ENCODE results near the gene OR52H1.

The OR52H1 gene

GRCh38 chr11:5531053-5531831 lies 17.1 kb downstream of the OR52H1 start:
- DNase-seq (ENCODE audit: low read depth in 2 of 2), result no peak

- DNase-seq (ENCODE audit: low read depth in 2 of 2), result no peak
These were observed 19.8 kb downstream of the OR52H1 start for GRCh38 chr11:5528495-5528894.

DNA sequence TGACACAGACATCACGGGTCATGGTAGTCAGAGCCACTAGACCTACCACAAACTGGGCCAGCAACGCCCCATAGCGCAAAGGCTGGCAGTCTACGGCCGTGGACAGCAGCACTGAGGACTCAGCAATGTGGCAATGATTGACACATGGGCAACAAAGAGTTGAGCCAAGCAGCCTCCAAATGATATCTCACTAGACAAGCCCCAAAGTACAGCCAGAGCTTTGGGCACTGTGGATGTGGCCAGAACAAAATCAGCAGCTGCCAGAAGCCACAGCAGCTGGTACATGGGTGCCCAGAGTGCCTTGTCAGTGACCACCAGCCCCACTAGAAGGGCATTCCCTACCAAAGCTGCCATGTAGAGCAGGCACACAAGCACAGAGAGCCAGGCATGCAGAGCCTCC lies 20.6 kb downstream of the OR52H1 start:
- no peak for DNase-seq (ENCODE audit: low read depth in 2 of 2)

GRCh38 chr11:5524756-5525155 lies 23.6 kb downstream of the OR52H1 start:
- no peak for DNase-seq (ENCODE audit: low read depth in 2 of 2)

DNA sequence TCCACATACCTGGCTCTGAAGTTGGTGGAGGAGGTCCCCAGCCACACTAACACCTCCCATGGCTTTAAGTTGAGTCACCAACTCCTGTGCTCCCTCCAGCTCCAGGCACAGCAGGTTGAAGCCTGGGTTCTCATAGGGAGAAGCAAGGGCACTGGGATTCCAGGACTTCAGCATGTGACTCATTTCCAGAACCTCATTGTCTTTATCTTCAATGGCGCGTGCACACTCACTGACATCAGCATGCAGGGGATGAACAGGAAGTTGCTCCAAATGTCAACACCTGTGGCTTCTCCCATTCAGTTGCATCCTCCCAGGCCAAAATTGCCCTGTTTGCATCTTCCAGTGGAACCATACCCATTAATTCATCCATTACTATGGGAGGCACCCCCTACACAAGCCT lies 26.0 kb downstream of the OR52H1 start:
- DNase-seq (ENCODE audit: low read depth in 2 of 2), result no peak

DNA sequence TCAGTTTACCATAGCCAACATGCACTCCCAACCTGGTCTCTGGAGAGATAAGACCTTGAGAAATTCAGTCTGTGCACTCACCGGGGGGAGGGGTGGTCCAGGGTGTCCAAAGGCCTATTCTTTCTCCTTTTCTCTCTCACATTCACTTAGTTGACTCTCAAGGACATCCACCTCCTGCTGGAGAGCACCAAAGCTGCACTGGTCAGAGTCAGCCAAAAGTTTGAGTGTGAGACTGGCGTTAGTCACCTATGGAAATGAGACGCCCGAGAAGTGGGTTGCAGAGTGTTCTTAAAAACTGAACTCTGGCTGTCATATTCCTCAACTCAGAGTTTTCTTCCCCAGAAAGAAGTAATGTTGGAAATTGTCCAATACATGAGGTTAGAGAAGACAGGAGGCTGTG lies 26.8 kb downstream of the OR52H1 start:
- no peak for DNase-seq (ENCODE audit: low read depth in 2 of 2)

DNA sequence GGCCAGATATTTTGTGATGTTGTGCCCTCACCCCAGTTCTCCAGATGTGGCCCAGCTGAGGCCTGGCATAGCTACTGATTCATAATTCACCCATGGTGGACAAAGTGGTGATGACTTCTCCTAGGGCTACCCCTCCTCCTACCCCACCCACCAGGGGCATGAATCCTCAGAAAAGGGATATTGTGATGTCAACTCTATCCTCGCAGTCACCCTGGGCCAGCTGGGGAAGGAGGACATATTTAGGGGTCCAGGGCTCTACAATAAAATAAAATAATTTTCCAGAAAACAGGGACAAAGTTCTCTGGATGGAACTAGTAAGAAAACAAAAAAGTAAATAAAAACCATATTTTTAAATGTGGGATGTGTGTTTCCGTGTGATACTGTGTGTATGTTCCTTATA lies 31.7 kb downstream of the OR52H1 start, which contains the start of gene UBQLNL:
Gene UBQLNL (minus strand): TSS at position 101 of the 400 bp plus-strand sequence. CDS start 258 bp downstream, outside the sequence.
- no peak for DNase-seq (ENCODE audit: low read depth in 2 of 2)

GRCh38 chr11:5514841-5515240 lies 33.5 kb downstream of the OR52H1 start:
- DNase-seq (ENCODE audit: low read depth in 2 of 2), result no peak

GRCh38 chr11:5509803-5510202 lies 38.5 kb downstream of the OR52H1 start, which contains the start of gene UBQLN3:
TSS of gene UBQLN3 (minus strand) at chr11:5509957. CDS start at chr11:5509558, 399 bp downstream.
- DNase-seq (ENCODE audit: low read depth in 2 of 2), result no peak

- no peak for DNase-seq (ENCODE audit: low read depth in 2 of 2)
These were observed 39.7 kb downstream of the OR52H1 start for GRCh38 chr11:5508605-5509004.

DNA sequence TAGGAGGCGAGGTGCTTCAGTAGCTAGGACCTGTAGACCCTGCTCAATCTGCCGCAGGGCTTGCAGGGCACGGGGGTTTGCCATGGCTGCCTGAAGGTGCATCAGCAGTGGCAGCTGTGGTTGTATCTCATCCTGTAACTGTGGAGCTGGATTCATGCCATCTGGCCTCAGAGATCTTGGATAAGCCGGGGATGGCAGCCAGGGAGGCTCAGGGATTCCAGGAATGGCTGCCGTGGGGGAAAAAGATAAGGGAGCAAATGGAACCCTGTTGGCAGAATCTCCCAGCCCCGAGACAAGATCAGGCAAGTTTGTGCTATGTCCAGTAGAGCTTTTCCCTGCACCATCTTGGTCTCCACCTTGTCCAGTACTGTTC lies 40.4 kb downstream of the OR52H1 start:
- DNase-seq (ENCODE audit: low read depth in 2 of 2), result no peak

DNA sequence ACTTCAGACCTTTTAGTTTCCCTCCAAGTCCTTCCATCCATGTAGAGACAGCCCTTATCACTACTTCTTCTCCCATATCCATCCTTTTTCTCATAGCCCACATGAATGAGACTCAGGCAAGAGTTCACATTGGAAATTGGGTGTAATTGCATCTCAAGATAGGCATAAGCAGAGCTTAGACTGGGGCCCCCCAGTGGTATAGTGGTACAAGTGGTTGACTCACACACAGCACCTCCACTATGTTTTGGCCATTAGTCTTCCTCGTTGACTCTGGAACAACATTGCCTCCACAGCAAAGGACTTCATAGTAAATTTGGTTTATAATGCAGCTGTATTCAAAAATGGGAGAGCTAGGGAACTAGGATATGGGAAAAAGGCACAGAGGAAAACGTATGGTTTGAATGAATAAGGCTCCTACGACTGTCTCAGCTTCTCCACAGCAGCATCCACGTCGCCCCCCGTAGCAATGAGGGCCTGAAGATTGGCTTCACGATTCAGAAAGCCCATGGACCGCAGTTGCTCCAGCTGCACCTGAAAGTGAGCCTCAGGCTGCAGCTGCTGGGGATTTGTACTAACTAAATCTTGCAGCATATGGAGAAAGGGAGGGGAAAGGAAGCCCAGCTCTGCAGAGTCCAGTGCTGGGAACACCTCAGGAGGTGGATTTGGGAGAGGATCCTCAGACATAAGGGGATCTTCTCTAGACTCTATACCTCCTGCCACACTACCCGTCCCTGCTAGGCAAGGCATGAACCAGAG lies 41.0 kb downstream of the OR52H1 start:
- no peak for DNase-seq (ENCODE audit: low read depth in 2 of 2)

GRCh38 chr11:5505363-5506048 lies 42.8 kb downstream of the OR52H1 start:
- no peak for DNase-seq (ENCODE audit: low read depth in 2 of 2)

- DNase-seq (ENCODE audit: low read depth in 2 of 2), result no peak
These were observed 43.9 kb downstream of the OR52H1 start for GRCh38 chr11:5504403-5504921.

GRCh38 chr11:5500393-5500801 lies 47.9 kb downstream of the OR52H1 start:
- DNase-seq (ENCODE audit: low read depth in 2 of 2), result no peak

DNA sequence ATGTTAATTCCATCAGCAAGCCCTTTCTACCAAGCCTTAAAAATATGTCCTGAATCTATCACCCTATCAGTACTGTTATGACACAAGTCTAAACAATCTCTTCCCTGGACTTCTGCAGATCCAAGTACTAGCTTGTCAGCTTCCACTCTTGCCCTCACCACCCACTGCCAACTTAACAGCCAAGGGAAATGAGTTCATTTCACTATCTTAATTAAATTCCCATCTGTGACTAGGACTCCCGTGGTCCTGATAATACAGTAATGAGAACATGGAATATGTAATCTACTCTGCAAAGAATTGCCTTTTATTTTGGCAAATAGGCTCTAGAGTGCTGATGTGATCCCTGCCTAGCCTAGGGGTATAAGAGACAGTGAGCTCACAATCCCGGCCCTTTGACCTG lies 48.7 kb downstream of the OR52H1 start:
- DNase-seq (ENCODE audit: low read depth in 2 of 2), result no peak
